ACC112 (cell line): ENCODE results near the gene DNAJC15.
"Not testable (repeated sequence)": the region's sequence is repeated elsewhere in the genome, so short reads cannot be mapped to it uniquely, and the experiment has no call there.

ENCODE experiments used
- H2AFZ ChIP-seq: fragments of 200-600 bp; sonication (generic); one replicate; pipeline ENCODE4 v1.6.0; 2017; ENCODE audit warnings: antibody characterized with exemption, low read length; ENCODE audit not compliant: unreplicated experiment
- H3K27ac ChIP-seq: fragments of 200-600 bp; sonication (generic); 2 replicates; pipeline ENCODE4 v1.5.1; 2014; ENCODE audit warnings: low read depth, mild to moderate bottlenecking, antibody characterized with exemption, low read length, moderate library complexity
- H3K27me3 ChIP-seq: fragments of 200-600 bp; sonication (generic); 2 replicates; pipeline ENCODE4 v1.6.1; 2014; ENCODE audit warnings: mild to moderate bottlenecking, antibody characterized with exemption, low read length, moderate library complexity, mixed read lengths; ENCODE audit not compliant: insufficient read depth
- H3K36me3 ChIP-seq: fragments of 200-600 bp; sonication (generic); 2 replicates; pipeline ENCODE4 v1.6.1; 2016; ENCODE audit warnings: mild to moderate bottlenecking, antibody characterized with exemption, low read length, moderate library complexity, mixed read lengths; ENCODE audit not compliant: insufficient read depth
- H3K4me1 ChIP-seq: fragments of 200-600 bp; sonication (generic); one replicate; pipeline ENCODE4 v1.6.1; 2016; ENCODE audit warnings: low read length, mixed read lengths; ENCODE audit not compliant: insufficient read depth, unreplicated experiment, control insufficient read depth
- H3K4me3 ChIP-seq: fragments of 200-600 bp; sonication (generic); 2 replicates; pipeline ENCODE4 v1.5.1; 2014; ENCODE audit warnings: mild to moderate bottlenecking, low read depth, low read length
- H3K79me2 ChIP-seq: fragments of 200-600 bp; sonication (generic); one replicate; pipeline ENCODE4 v1.6.0; 2016; ENCODE audit warnings: low read length; ENCODE audit not compliant: control insufficient read depth, unreplicated experiment, insufficient read depth

Gene DNAJC15

GRCh38 chr13:43022934-43023288 lies 475 bp upstream of the DNAJC15 start:
- no peaks in the 10 kb centered on the region for H3K27me3 ChIP-seq
- peak overlapping the region; percentile 76 for H3K27ac ChIP-seq

GRCh38 chr13:43026262-43026661 lies 2.9 kb downstream of the DNAJC15 start:
- H3K27me3 ChIP-seq = no peaks in the 10 kb centered on the region
- peak overlapping the region; percentile 29; the same call in 1 of the 2 replicates for H3K4me3 ChIP-seq
- peaks cover 57% of the 10 kb centered on the region for H3K79me2 ChIP-seq
- H3K36me3 ChIP-seq = no peaks in the 10 kb centered on the region
- no peak overlapping the region for H3K27ac ChIP-seq
- H3K4me1 ChIP-seq = peaks cover 31% of the 10 kb centered on the region
- H2AFZ ChIP-seq = no peak overlapping the region

More at GRCh38 chr13:43022934-43023288, 475 bp upstream of the DNAJC15 start:
- H3K4me1 ChIP-seq = peaks cover 17% of the 10 kb centered on the region
- H3K36me3 ChIP-seq = no peaks in the 10 kb centered on the region
- H2AFZ ChIP-seq = peak overlapping the region; percentile 95
- H3K4me3 ChIP-seq = peak overlapping the region; percentile 86
- H3K79me2 ChIP-seq = peaks cover 28% of the 10 kb centered on the region

GRCh38 chr13:43030548-43030947 lies 7.2 kb downstream of the DNAJC15 start:
- Histone ChIP-seq H2AFZ (no peak overlapping the region), H3K79me2 (peaks cover 62% of the 10 kb centered on the region), H3K4me3 (no peak overlapping the region), H3K27ac (no peak overlapping the region), H3K27me3 (no peaks in the 10 kb centered on the region), H3K4me1 (peaks cover 20% of the 10 kb centered on the region), H3K36me3 (peaks cover 12% of the 10 kb centered on the region; the same call in 1 of the 2 replicates)

- Histone ChIP-seq H3K79me2 (peaks cover 63% of the 10 kb centered on the region), H3K4me3 (no peak overlapping the region), H3K27ac (no peak overlapping the region), H2AFZ (no peak overlapping the region), H3K4me1 (peaks cover 16% of the 10 kb centered on the region), H3K36me3 (peaks cover 12% of the 10 kb centered on the region; the same call in 1 of the 2 replicates), H3K27me3 (no peaks in the 10 kb centered on the region)
These were observed 8.5 kb downstream of the DNAJC15 start for GRCh38 chr13:43031881-43032280.

GRCh38 chr13:43033038-43033437 lies 9.7 kb downstream of the DNAJC15 start:
- H3K79me2 ChIP-seq = peaks cover 61% of the 10 kb centered on the region

GRCh38 chr13:43036351-43037250 lies 13.2 kb downstream of the DNAJC15 start:
- H3K27ac ChIP-seq = no peak overlapping the region
- H3K4me3 ChIP-seq = no peak overlapping the region
- peaks cover 15% of the 10 kb centered on the region; the same call in 1 of the 2 replicates for H3K36me3 ChIP-seq
- H2AFZ ChIP-seq = no peak overlapping the region
- no peaks in the 10 kb centered on the region for H3K27me3 ChIP-seq
- H3K79me2 ChIP-seq = peaks cover 48% of the 10 kb centered on the region
- peaks cover 3% of the 10 kb centered on the region for H3K4me1 ChIP-seq

More at GRCh38 chr13:43033038-43033437, 9.7 kb downstream of the DNAJC15 start:
- peaks cover 12% of the 10 kb centered on the region for H3K4me1 ChIP-seq
- H3K27me3 ChIP-seq = no peaks in the 10 kb centered on the region
- H3K27ac ChIP-seq = no peak overlapping the region
- no peak overlapping the region for H3K4me3 ChIP-seq
- no peak overlapping the region for H2AFZ ChIP-seq
- H3K36me3 ChIP-seq = peaks cover 12% of the 10 kb centered on the region; the same call in 1 of the 2 replicates

GRCh38 chr13:43039966-43040365 lies 16.6 kb downstream of the DNAJC15 start:
- Histone ChIP-seq H3K36me3 (0 out of 2 replicates have a peak, but pooled peaks cover 3% of the 10 kb centered on the region), H3K4me1 (peaks cover 5% of the 10 kb centered on the region), H3K4me3 (no peak overlapping the region), H3K27ac (no peak overlapping the region), H3K79me2 (peaks cover 51% of the 10 kb centered on the region), H2AFZ (no peak overlapping the region), H3K27me3 (no peaks in the 10 kb centered on the region)

GRCh38 chr13:43040581-43041368 lies 17.4 kb downstream of the DNAJC15 start:
- not testable (repeated sequence) for H3K4me1 ChIP-seq, H2AFZ ChIP-seq, H3K36me3 ChIP-seq, H3K27me3 ChIP-seq, H3K27ac ChIP-seq, H3K4me3 ChIP-seq
- H3K79me2 ChIP-seq = peaks cover 53% of the 10 kb centered on the region

GRCh38 chr13:43041369-43041921 lies 18.1 kb downstream of the DNAJC15 start:
- Histone ChIP-seq H3K27me3 (no peaks in the 10 kb centered on the region), H3K4me3 (no peak overlapping the region), H2AFZ (no peak overlapping the region), H3K27ac (no peak overlapping the region), H3K79me2 (peaks cover 54% of the 10 kb centered on the region), H3K4me1 (peaks cover 5% of the 10 kb centered on the region), H3K36me3 (0 out of 2 replicates have a peak, but pooled peaks cover 3% of the 10 kb centered on the region)

- peaks cover 5% of the 10 kb centered on the region for H3K4me1 ChIP-seq
- no peak overlapping the region for H3K27ac ChIP-seq
- H3K36me3 ChIP-seq = 0 out of 2 replicates have a peak, but pooled peaks cover 3% of the 10 kb centered on the region
- peaks cover 53% of the 10 kb centered on the region for H3K79me2 ChIP-seq
- H3K27me3 ChIP-seq = no peaks in the 10 kb centered on the region
- H2AFZ ChIP-seq = no peak overlapping the region
- H3K4me3 ChIP-seq = no peak overlapping the region
These were observed 19.1 kb downstream of the DNAJC15 start for GRCh38 chr13:43042410-43042921.
